ENCODE results near the gene GGNBP2.
"Not testable (repeated sequence)": the region's sequence is repeated elsewhere in the genome, so short reads cannot be mapped to it uniquely, and the experiment has no call there.

The GGNBP2 gene

DNA sequence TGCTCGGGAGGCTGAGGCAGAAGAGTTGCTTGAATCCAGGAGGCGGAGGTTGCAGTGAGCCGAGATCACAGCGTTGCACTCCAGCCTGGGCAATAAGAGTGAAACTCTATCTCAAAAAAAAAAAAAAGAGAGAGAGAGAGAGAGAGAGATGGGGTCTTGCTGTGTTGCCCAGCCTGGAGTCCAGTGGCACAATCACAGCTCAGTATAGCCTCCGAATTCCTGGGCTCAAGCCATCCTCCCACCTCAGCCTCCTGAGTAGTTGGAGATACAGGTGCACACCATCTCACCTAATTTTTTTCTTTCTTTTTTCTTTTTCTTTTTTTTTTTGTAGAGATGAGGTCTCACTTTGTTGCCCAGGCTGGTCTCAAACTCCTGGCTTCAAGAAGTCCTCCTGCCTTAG, 60.3 kb downstream of the GGNBP2 start:
- DNase-seq, result not testable (repeated sequence)

DNA sequence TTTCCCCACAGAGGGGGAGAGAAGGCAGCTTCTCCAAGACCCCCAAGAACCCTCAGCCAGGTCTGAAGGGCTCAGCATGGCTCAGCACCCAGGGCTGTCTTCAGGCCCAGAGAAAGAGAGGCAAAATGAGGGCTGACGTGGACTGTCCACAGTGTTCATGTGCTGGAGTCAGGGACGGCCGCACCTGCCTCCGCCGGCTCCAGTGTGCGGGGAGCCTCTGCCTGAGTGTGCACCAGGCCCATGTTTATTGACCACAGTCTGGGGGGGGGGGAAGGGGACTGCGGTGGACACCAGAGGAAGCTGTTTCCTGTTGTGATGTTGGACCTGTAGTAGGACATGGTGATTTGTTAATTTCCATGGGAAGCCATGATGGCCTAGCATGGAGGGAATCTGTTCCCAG, 63.6 kb downstream of the GGNBP2 start:
- DNase-seq, result no peak

- no peak for DNase-seq
Observed at GRCh38 chr17:36608794-36609497, 64.2 kb downstream of the GGNBP2 start.

- no peak for DNase-seq
Observed at GRCh38 chr17:36609498-36609862, 64.8 kb downstream of the GGNBP2 start.

- no peak for DNase-seq
Observed at GRCh38 chr17:36610474-36610873, 65.8 kb downstream of the GGNBP2 start.

DNA sequence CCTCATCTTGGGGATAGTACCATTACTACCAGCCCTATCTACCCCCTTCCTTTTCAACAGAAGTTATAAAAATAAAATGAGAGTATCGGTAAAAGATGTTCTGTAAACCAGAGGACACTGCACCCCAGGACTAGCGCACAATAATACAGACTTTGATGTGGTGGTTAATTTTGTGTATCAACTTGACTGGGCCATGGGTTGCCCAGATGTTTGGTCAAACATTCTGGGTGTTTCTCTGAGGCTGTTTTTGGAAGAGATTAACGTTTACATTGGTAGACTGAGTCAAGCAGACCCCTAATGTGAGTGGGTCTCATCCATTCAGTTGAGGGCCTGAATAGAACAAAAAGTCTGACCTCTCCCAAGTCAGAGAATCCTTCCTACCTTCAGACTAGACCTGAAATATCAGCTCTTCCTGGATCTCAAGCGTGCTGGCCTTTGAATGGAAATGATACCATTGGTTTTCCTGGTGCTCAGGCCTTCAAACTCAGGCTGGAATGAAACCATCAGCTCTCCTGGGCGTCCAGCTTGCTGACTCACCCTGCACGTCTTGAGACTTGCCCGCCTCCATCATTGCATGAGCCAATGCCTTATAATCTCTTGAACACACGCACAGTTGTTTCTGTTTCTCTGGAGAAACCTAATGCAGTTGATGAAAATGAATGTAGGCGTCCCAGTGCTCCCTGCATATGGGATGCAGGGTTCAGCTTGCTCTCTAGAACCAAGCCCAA, 66.8 kb downstream of the GGNBP2 start:
- no peak for DNase-seq

DNA sequence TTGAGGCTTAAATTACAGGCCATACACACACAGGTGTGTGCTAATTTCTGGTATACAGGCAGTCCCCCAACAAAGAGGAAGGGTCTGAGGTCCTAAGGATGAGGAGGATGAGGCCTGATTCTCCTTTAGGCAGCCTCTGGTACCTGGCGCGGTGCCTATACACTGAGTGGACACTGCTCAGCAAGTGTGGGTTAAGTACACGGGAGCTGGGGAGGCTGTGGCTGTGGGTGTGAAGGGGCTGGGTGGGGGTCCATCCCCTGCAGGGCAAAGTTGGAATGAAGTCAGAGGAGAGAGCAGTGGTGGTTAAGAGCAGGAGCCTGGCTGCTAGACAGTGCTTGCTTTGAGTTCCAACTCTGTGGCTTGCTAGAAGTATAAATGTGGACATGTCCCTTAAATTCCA, 67.6 kb downstream of the GGNBP2 start:
- DNase-seq, result no peak

DNA sequence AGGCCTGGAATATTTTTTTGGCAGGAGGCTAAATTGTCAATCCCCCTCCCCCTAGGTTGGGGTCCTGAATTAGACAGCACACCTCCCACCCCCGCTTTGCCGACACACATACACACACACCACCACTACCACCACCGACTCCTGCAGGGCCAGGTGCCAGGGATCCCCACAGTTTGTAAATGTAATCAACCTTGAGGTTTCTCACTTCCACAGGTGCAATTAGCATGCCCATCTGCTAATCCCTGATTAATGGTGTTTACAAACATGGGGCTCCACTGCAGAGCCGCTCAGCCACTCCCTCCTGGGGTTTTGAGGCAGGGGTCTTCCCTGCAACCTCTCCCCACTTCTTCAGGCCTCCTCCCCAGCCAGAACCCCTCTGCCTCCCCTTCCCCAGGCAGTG, 68.4 kb downstream of the GGNBP2 start:
- no peak for DNase-seq

- no peak for DNase-seq
Observed at GRCh38 chr17:36614081-36614480, 69.4 kb downstream of the GGNBP2 start.

GRCh38 chr17:36614933-36615332, 70.2 kb downstream of the GGNBP2 start:
- no peak for DNase-seq

DNA sequence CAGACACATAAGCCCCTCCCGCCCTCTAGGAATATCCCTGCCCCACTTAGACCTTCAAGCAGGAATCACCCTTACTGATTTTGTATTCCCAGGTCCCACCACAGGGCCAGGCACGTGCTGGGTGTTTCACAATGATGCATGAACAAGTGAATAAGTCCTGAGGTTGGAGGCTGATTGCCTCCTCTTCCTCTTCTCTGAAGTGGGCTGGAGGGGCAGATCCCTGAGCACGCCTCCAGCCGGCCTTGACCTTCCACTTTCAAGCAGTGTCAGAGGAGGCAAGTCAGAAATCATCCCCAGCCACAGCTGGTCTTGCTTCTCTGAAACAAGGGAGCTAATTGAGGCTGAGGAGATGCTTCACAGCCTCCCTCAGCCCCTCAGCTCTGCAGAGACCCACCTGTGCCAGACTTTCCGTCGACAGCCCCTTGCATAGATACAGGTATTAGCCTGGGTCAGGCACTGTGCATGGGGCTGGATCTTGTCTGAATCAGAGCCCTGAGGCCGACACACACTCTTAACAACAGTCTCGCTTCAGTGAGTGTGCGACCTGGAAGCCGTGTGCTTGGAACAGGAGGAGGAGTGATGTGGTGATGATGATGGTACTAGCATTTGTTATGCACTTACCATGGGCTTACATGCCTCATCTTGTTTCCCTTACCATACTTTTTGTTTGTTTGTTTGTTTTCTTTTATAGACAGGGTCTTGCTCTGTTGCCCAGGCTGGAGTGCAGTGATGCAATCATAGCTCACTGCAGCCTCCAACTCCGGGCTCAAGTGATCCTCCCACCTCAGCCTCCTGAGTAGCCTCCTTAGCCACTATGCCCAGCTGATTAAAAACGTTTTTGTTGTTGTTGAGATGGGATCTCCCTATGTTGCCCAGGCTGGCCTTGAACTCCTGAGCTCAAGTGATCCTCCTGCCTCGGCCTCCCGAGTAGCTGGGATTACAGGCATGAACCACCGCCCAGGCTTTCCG, 71.6 kb downstream of the GGNBP2 start:
- no peak for DNase-seq

DNA sequence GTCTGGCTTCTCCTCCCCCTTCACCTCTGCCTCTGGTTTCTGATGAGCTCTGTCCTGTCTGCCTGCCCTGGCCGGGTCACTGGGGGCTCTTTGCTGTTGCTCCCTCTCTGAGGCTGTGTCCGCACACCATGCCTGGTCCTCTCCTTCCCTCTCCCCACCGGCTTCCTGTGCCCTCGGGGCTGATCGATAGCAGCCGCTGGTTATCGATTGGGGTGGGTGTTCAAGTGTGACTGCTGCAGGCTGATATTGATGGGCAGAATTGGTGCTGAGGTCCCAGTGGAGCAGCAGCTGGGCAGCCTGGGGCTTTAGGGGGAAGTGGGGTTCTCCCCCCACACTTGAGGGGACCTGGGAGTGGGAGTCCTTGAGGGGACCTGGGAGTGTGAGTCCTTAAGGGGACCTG, 73.1 kb downstream of the GGNBP2 start:
- DNase-seq, result no peak

DNA sequence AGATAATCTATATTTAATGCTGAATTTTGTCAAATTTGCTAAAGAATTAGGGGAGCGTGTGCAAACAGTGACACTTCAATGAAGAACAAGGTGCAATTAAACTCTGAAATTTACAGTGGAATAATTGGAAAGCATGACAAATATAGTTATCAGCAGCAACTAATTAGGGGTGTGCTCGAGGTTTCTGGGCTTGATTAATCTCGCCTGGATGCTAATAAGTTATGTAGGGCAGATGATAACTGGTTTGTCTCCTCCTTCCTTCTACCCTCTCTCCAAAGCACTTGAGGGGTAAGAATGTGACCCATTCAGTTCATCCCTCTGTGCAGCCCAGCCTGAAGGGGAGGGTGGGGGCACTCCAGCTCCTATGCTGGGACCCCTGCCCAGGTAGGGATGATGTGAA, 78.6 kb downstream of the GGNBP2 start:
- no peak for DNase-seq

- DNase-seq, result no peak
Observed at GRCh38 chr17:36625188-36625587, 80.5 kb downstream of the GGNBP2 start.

DNA sequence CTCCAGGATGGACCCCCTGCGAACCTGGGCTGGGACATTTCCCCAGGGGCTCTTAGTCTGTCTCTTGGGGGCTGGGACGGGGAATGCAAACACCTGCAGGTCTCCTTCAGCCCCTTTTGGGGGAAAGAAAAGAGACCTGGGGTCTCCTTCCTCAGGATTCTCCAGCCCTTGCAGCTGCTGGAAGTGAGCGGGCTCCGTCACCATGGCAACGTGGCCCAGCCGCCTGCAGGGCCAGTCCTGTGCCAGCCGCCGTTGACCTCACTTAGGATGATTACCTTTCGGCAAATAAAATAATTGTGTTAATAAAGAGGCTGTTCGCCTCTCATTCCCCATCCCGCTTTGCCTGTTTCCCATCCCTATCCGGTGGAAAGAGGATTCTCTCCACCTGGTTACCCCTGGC, 82.4 kb downstream of the GGNBP2 start:
- no peak for DNase-seq

GRCh38 chr17:36628576-36628975, 83.9 kb downstream of the GGNBP2 start:
- no peak for DNase-seq

DNA sequence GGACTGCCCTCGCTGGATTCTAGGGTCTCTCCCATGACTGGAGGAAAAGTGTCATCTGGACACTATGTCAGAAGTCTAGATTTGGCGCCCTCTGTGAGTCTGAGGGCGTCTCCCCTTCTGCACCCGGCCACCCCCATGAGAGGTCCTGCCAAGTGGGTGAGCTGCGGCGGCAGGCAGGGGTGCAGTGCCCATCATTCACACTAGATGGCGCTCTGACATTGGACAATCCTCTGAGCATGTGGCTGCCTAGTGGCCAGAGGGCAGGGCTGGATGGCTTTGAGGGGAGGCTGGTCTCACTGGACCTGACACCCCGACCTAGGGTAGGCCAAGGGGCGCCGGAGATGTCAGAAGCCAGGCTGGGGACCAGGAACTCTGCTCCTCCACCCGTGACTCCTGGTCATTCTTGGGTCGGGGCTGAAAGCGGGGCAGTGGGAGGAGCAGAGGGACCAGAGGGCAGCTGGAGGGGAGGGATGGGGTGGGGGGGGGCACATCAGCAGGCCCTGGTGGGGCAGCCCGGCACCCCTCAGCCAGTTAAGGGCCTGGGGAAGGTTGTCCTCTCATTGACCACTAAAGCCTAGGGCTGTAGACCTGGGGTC, 84.6 kb downstream of the GGNBP2 start:
- peak; percentile 76 for DNase-seq

DNA sequence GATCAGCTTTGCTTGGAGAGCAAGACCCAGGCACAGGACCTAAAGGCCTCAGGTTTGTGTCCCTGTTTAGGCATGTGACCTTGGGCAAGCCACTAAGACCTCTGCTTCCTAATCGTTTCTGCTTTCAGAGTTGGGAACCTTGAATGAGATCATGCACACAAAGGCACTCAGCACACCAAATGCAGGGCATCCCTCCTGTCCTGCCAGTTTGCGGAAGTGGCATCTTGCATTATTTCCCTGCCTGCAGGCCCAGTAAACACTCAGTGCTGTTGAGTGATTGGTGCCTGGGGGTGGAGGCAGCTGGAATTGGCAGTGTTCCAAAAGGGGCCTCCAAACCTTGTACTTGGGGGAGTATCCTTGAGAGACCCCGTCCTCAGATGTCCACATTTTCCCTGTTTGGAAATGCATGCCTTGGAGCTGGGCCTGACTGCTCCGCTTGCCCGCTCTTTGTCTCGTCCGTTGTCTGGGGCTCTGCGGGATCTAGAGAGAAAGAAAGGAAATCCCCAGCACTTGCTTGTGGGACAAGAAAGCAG, 85.3 kb downstream of the GGNBP2 start:
- DNase-seq, result no peak

- no peak for DNase-seq
Observed at GRCh38 chr17:36631022-36631421, 86.3 kb downstream of the GGNBP2 start.

DNA sequence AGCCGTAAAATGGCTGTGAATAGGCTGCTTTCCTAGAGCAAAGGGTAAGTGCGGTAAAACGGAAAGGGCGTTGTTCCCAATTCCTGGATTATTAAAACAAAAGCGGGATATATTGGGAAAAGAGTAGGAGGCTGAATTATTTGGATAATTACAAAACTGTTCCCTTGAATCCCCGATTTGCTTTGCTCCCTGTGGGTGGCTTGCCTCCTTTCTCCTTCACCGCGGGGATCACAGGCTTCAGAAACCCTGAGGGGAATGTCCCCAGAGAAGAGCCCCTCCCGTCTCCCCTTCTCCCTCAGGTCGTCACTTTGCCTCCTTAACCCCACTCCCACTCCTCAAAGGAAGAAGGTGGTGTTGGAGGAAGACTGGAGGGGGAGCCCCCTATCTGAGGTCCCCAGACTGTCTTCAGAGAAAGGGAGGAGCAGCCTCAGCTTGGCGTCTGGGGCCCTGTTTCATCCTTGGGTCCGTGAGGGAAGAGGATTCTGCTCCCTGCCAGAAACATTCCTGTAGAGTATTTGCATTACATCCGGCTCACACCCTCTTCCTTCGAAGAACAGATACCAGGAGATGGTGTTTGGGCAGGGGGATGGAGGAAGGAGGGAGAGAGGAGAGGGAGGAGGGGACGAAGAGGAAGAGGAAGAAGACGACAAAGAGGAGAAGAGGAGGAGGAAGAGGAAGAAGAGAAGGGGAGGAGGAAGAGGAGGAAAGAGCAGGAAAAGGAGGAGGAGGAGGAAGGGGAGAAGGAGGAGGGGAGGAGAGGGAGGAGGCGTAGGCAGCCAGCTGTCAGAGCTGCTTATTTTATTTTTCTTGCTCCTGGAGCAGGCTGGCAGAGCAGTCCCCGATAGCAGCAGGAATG, 88.4 kb downstream of the GGNBP2 start:
- DNase-seq, result no peak
